Body of pancreas (tissue), 4 donors: ENCODE data around the gene ENO4. TPM values are rescaled to one million over a fixed set of nuclear protein-coding genes. Genes with fewer than 3 reads are reported as not detected.
A peak's percentile ranks its signal among the peaks of the same experiment; 100 is the strongest.

ENCODE experiments used
- ATAC-seq: fragments of 150-250 bp; one replicate; pipeline ENCODE4 v1.9.1; 2016
- DNase-seq, 4 donors: peaks; one replicate each; pipeline ENCODE4 v3.0.0-alpha.2; 2019
- H3K27ac ChIP-seq, 4 donors: fragments of 200-600 bp; sonication (generic); 1 replicate in 3 of 4; 2 replicates in 1 of 4; pipeline versions ENCODE4 v1.5.1 to v1.6.1; 2016 to 2019; ENCODE audit warnings: mild to moderate bottlenecking in 1 of 4, mixed read lengths in 1 of 4, moderate library complexity in 1 of 4
- H3K27me3 ChIP-seq, 2 donors: fragments of 200-600 bp; sonication (generic); one replicate each; pipeline ENCODE4 v1.6.0; 2016; ENCODE audit warnings: mild to moderate bottlenecking in 1 of 2
- H3K36me3 ChIP-seq, 2 donors: fragments of 200-600 bp; sonication (generic); replicated peaks in 1 of 2; 2 replicates each; pipeline ENCODE4 v1.5.1; 2016; ENCODE audit warnings: low read depth in 2 of 2; ENCODE audit not compliant: insufficient read depth in 1 of 2
- H3K4me1 ChIP-seq: fragments of 200-600 bp; sonication (generic); one replicate; pipeline ENCODE4 v1.6.0; 2016
- H3K4me3 ChIP-seq, 2 donors: fragments of 200-600 bp; sonication (generic); 1 replicate in 1 of 2; 2 replicates in 1 of 2; pipeline ENCODE4 v1.5.1; 2016 to 2019
- H3K9me3 ChIP-seq, 3 donors: fragments of 200-600 bp; sonication (generic); 1 replicate in 2 of 3; 2 replicates in 1 of 3; pipeline ENCODE4 v1.5.1; 2016
- POLR2A ChIP-seq, 3 donors: fragments of 450-650 bp; IDR thresholded peaks; one replicate each; pipeline ENCODE4 v1.6.1; 2016; ENCODE audit warnings: antibody characterized with exemption in 3 of 3, mild to moderate bottlenecking in 2 of 3
- WGBS, 2 donors: methylation state at CpG; one replicate each; pipeline ENCODE4 v1.1.5; 2017; 5-methylcytosine and 5-hydroxymethylcytosine counted together
- intact Hi-C: fragments of 100-400 bp; cut with DNase I; formaldehyde crosslinking; loops from one replicate; pipeline ENCODE4 v1.15.1; 2023
- total RNA-seq, 2 donors: library from RNA; depleted of rRNA; stranded (reverse); fragments of >200 nt; gene quantifications; one replicate each; pipeline ENCODE4 v1.1.0, GENCODE V29; 2016
- TF ChIP-seq, protein P1 (sequence below), 7 experiments: fragments of 450-650 bp in 4 of 7; fragments of 200-600 bp in 3 of 7; sonication (generic) in 3 of 7; IDR thresholded peaks; one replicate each; pipeline ENCODE4 v1.5.1; 2016 to 2019; ENCODE audit warnings: antibody characterized with exemption in 7 of 7

The ENO4 gene
- total RNA-seq, 2 donors from 2014 or later, result 1.0 TPM; not detected in 1

DNA sequence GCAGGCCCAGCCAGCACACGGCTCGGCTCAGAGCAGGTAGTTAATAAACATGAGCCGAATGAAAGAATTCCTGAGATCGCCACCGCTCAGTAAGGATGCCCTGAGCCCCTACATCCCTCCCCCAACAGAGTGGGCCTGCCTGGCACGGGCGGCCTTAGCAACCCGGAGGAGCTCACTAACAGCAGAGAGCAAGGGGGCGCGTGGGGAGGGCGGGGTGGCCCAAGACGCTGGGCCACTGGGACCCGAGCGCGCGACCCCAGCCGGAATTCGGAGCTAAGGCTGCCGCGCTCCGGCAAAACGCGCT lies 403 bp upstream of the ENO4 start:
- H3K4me3 ChIP-seq, result peak overlapping the region; percentile 82 to 86
- H3K27me3 ChIP-seq, result no peaks in the 10 kb centered on the region
- 0 to 3% methylated on average over 21 to 22 of the region's 23 CpGs for WGBS, 2 donors
- intact Hi-C loops, result no loop called here
- H3K9me3 ChIP-seq, result no peaks in the 10 kb centered on the region
- H3K36me3 ChIP-seq, result no peaks in the 10 kb centered on the region
- ATAC-seq (peak; percentile 8), DNase-seq (no peak)
- peak overlapping the region; percentile 25 to 85 (median 74) for H3K27ac ChIP-seq
- no peak for TF ChIP-seq POLR2A (IDR thresholded peaks at IDR 0.05)
- TF ChIP-seq, protein P1, sequence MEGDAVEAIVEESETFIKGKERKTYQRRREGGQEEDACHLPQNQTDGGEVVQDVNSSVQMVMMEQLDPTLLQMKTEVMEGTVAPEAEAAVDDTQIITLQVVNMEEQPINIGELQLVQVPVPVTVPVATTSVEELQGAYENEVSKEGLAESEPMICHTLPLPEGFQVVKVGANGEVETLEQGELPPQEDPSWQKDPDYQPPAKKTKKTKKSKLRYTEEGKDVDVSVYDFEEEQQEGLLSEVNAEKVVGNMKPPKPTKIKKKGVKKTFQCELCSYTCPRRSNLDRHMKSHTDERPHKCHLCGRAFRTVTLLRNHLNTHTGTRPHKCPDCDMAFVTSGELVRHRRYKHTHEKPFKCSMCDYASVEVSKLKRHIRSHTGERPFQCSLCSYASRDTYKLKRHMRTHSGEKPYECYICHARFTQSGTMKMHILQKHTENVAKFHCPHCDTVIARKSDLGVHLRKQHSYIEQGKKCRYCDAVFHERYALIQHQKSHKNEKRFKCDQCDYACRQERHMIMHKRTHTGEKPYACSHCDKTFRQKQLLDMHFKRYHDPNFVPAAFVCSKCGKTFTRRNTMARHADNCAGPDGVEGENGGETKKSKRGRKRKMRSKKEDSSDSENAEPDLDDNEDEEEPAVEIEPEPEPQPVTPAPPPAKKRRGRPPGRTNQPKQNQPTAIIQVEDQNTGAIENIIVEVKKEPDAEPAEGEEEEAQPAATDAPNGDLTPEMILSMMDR (IDR thresholded peaks at IDR 0.05), result no peak
- H3K4me1 ChIP-seq, result peaks cover 18% of the 10 kb centered on the region

DNA sequence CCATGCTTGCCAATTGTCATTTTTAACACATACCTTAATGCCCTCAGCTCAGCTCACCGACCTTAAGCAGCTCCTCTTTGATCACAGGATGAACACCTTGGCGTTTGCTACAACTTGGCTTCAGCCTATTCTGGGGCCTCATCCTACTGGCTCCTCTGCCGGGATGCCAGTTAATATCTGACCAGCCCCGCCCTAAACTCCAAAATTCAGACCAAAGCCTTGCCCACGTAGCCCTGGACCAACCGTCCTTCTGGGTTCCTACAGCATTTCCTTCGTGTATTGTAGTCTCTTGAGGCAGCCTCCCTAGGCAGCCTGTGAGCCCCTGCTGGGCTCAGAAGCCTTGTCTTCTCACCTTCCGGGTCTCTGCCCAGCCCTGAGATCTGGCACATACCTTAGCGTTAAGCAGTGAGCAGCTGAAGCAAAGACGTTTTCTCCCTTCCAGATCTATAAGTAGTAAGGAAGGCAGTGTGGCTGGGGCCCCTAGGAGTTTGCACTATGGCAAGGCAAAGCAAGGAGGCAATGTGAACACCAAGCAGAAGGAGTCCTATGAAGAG lies 836 bp downstream of the ENO4 start:
- H3K36me3 ChIP-seq, result no peaks in the 10 kb centered on the region
- TF ChIP-seq, protein P1 (IDR thresholded peaks at IDR 0.05), result no peak
- no peak for TF ChIP-seq POLR2A (IDR thresholded peaks at IDR 0.05)
- DNase-seq, result no peak
- H3K27me3 ChIP-seq, result no peaks in the 10 kb centered on the region
- peak overlapping the region in 1 of 2 donors; percentile 86 for H3K4me3 ChIP-seq
- ATAC-seq, result no peak
- intact Hi-C loops, result no loop called here
- peak overlapping the region; percentile 46 to 85 (median 74) for H3K27ac ChIP-seq
- WGBS, 2 donors, result 16 to 31% methylated on average over 10 of the region's 10 CpGs
- peaks cover 18% of the 10 kb centered on the region for H3K4me1 ChIP-seq
- no peaks in the 10 kb centered on the region for H3K9me3 ChIP-seq

DNA sequence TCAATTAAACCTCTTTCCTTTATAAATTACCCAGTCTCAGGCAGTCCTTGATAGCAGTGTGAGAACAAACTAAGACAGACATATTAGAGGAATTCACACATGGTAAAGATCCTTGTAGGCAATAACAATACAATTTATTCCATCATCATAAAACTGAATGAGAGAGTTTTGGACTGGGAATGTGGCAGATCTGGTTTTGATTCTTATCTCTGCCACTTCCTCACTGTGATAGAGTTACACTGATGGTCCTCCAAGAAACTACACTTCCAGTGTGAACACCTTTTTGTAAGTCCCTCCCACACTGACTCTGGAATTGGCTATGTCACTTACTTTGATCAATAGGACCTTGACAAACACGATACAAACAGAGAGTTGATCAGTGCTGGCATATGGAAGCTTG lies 2.9 kb downstream of the ENO4 start:
- ATAC-seq, result no peak

DNA sequence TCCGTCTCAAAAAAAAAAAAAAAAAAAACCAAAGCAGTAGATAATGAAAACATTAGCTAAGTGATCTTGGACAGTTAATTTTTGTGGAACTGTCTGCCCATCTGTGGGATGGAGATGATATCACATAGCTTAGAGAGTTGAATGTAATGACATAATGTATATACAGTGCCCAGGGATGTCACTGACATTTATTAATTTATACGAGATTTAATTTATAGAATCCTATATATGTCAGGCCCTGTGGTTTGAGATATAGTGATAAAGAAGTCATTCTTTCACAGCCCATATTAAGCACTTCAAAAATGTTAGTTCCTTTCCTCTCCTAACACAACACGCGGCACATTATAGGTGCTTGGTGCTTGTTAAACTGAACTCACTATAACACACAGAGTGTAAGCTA lies 4.0 kb downstream of the ENO4 start:
- ATAC-seq (no peak), DNase-seq (no peak)
- Histone ChIP-seq H3K27ac (no peak overlapping the region), H3K27me3 (no peaks in the 10 kb centered on the region), H3K9me3 (no peaks in the 10 kb centered on the region), H3K4me3 (no peak overlapping the region), H3K36me3 (no peaks in the 10 kb centered on the region), H3K4me1 (peaks cover 13% of the 10 kb centered on the region)
- intact Hi-C loops, result no loop called here
- no peak for TF ChIP-seq POLR2A (IDR thresholded peaks at IDR 0.05)
- TF ChIP-seq, protein P1 (IDR thresholded peaks at IDR 0.05), result no peak
- WGBS, 2 donors, result 77 to 81% methylated on average over 4 of the region's 4 CpGs

More for the DNA sequence above, 2.9 kb downstream of the ENO4 start:
- Histone ChIP-seq H3K36me3 (no peaks in the 10 kb centered on the region), H3K4me1 (peaks cover 18% of the 10 kb centered on the region), H3K27me3 (no peaks in the 10 kb centered on the region), H3K4me3 (no peak overlapping the region), H3K27ac (no peak overlapping the region), H3K9me3 (no peaks in the 10 kb centered on the region)
- intact Hi-C loops, result no loop called here
- no peak for DNase-seq
- WGBS, 2 donors, result 13 to 33% methylated on average over 1 of the region's 1 CpG
- TF ChIP-seq, protein P1 (IDR thresholded peaks at IDR 0.05), result no peak
- no peak for TF ChIP-seq POLR2A (IDR thresholded peaks at IDR 0.05)

DNA sequence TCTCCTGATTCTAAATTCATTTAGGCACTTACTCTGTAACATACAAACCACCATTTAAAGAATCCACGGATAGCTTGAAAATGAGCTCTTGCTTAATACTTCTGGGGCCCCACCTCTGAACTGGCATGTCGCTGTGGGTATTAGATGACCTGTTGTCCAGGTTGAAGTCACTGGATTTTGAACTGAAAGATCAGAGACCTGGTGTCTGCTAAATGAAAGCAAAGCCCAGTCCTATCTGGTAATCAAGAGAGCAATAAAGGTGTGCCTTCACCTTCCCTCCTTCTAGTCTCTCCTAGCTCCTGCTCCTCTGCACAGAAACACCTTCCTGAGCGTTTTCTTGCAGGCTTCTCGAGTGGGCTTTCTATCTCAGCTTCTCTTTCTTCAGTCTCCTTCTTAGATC lies 4.4 kb downstream of the ENO4 start:
- TF ChIP-seq, protein P1 (IDR thresholded peaks at IDR 0.05), result no peak
- no peak for TF ChIP-seq POLR2A (IDR thresholded peaks at IDR 0.05)
- H3K27ac ChIP-seq, result no peak overlapping the region
- no peaks in the 10 kb centered on the region for H3K9me3 ChIP-seq
- H3K4me3 ChIP-seq, result no peak overlapping the region
- 60 to 68% methylated on average over 4 of the region's 4 CpGs for whole genome bisulfite sequencing, 2 donors
- DNase-seq (no peak), ATAC-seq (no peak)
- intact Hi-C loops, result no loop called here
- H3K4me1 ChIP-seq, result peaks cover 9% of the 10 kb centered on the region
- no peaks in the 10 kb centered on the region for H3K27me3 ChIP-seq
- H3K36me3 ChIP-seq, result no peaks in the 10 kb centered on the region
